HepG2 (cell line): Measurements from ENCODE around the gene ATR. TPM values are rescaled to one million over a fixed set of nuclear protein-coding genes. Genes with fewer than 3 reads are reported as not detected.

Source experiments
- BORCS8-MEF2B ChIP-seq: sonication (generic); formaldehyde crosslinking; IDR thresholded peaks from 2 replicates; pipeline ENCODE4 v1.8.0; 2022; ENCODE audit warnings: mild to moderate bottlenecking, missing genetic modification reagents
- CBX5 ChIP-seq: sonication (generic); formaldehyde crosslinking; IDR thresholded peaks from 2 replicates; pipeline ENCODE4 v1.4.0; 2020; ENCODE audit warnings: missing genetic modification reagents, borderline replicate concordance
- CC2D1A ChIP-seq: sonication (generic); formaldehyde crosslinking; IDR thresholded peaks from 2 replicates; pipeline ENCODE4 v1.8.1; 2023; ENCODE audit warnings: mild to moderate bottlenecking, missing genetic modification reagents
- DR1 ChIP-seq: sonication (generic); formaldehyde crosslinking; IDR thresholded peaks from 2 replicates; pipeline ENCODE4 v1.8.0; 2021; ENCODE audit warnings: mild to moderate bottlenecking, missing genetic modification reagents, inconsistent platforms
- FLYWCH1 ChIP-seq: sonication (generic); formaldehyde crosslinking; IDR thresholded peaks from 2 replicates; pipeline ENCODE4 v1.8.1; 2023; ENCODE audit warnings: mild to moderate bottlenecking, missing genetic modification reagents
- HCFC1 ChIP-seq: fragments of 150-350 bp; IDR thresholded peaks from 2 replicates; pipeline ENCODE4 v1.6.1; 2014; ENCODE audit warnings: low read depth, low read length
- HNF1B ChIP-seq: sonication (generic); formaldehyde crosslinking; IDR thresholded peaks from 2 replicates; pipeline ENCODE4 v1.5.1; 2020; ENCODE audit warnings: mild to moderate bottlenecking, moderate library complexity, missing genetic modification reagents
- LCORL ChIP-seq, 2 experiments: fragments of 450-650 bp in 1 of 2; sonication (generic) in 1 of 2; formaldehyde crosslinking in 1 of 2; IDR thresholded peaks; 2 replicates each; pipeline versions ENCODE4 v1.5.0 to v1.6.1; 2017 to 2020; ENCODE audit warnings: antibody characterized with exemption in 1 of 2, missing genetic modification reagents in 1 of 2
- NR2C2 ChIP-seq: sonication (generic); formaldehyde crosslinking; IDR thresholded peaks from 2 replicates; pipeline ENCODE4 v1.4.0; 2020; ENCODE audit warnings: missing genetic modification reagents, mild to moderate bottlenecking, moderate library complexity, borderline replicate concordance
- PRPF4 ChIP-seq: fragments of 200-400 bp; formaldehyde crosslinking; IDR thresholded peaks from 2 replicates; pipeline ENCODE4 v1.6.1; 2016; ENCODE audit warnings: low read length, low read depth; ENCODE audit not compliant: poor library complexity, severe bottlenecking
- TCF7L2 ChIP-seq: IDR thresholded peaks from 2 replicates; pipeline ENCODE4 v1.6.1; 2011; ENCODE audit warnings: mild to moderate bottlenecking, low read depth, low read length, moderate library complexity
- TOPORS ChIP-seq: sonication (generic); formaldehyde crosslinking; IDR thresholded peaks from 2 replicates; pipeline ENCODE4 v1.8.0; 2023; ENCODE audit warnings: mild to moderate bottlenecking, missing genetic modification reagents
- U2AF1 ChIP-seq: fragments of 200-400 bp; formaldehyde crosslinking; optimal IDR thresholded peaks from 2 replicates; pipeline ENCODE3; 2017; ENCODE audit warnings: mild to moderate bottlenecking, low read depth, low read length
- XBP1 ChIP-seq: sonication (generic); formaldehyde crosslinking; IDR thresholded peaks from 2 replicates; pipeline ENCODE4 v1.5.0; 2020; ENCODE audit warnings: missing genetic modification reagents
- ZBTB25 ChIP-seq: IDR thresholded peaks from 2 replicates; pipeline ENCODE4 v1.6.1; 2018; ENCODE audit warnings: missing genetic modification reagents
- ZBTB26 ChIP-seq: IDR thresholded peaks from 2 replicates; pipeline ENCODE4 v1.6.1; 2016; ENCODE audit warnings: missing compliant biosample characterization, missing genetic modification reagents, borderline replicate concordance
- ZC3H13 ChIP-seq: sonication (generic); formaldehyde crosslinking; IDR thresholded peaks from 2 replicates; pipeline ENCODE4 v1.8.1; 2023; ENCODE audit warnings: mild to moderate bottlenecking, missing genetic modification reagents, moderate library complexity
- ZFX ChIP-seq: sonication (generic); formaldehyde crosslinking; IDR thresholded peaks from 2 replicates; pipeline ENCODE4 v1.4.0; 2020; ENCODE audit warnings: mild to moderate bottlenecking, low read depth, missing genetic modification reagents, moderate library complexity
- ZNF225 ChIP-seq: sonication (generic); formaldehyde crosslinking; IDR thresholded peaks from 2 replicates; pipeline ENCODE4 v1.4.0; 2020; ENCODE audit warnings: mild to moderate bottlenecking, missing genetic modification reagents
- ZNF446 ChIP-seq: sonication (generic); formaldehyde crosslinking; IDR thresholded peaks from 2 replicates; pipeline ENCODE4 v1.5.0; 2020; ENCODE audit warnings: mild to moderate bottlenecking, missing genetic modification reagents
- ZNF468 ChIP-seq: sonication (generic); formaldehyde crosslinking; IDR thresholded peaks from 2 replicates; pipeline ENCODE4 v1.8.0; 2022; ENCODE audit warnings: mild to moderate bottlenecking, moderate library complexity, missing genetic modification reagents
- ZNF510 ChIP-seq: sonication (generic); formaldehyde crosslinking; IDR thresholded peaks from 2 replicates; pipeline ENCODE4 v1.4.0; 2020; ENCODE audit warnings: low read depth, mild to moderate bottlenecking, missing genetic modification reagents
- ZNF567 ChIP-seq: sonication (generic); formaldehyde crosslinking; IDR thresholded peaks from 2 replicates; pipeline ENCODE4 v1.8.1; 2023; ENCODE audit warnings: mild to moderate bottlenecking, missing genetic modification reagents, borderline replicate concordance
- ZNF720 ChIP-seq: sonication (generic); formaldehyde crosslinking; IDR thresholded peaks from 2 replicates; pipeline ENCODE4 v1.4.0; 2020; ENCODE audit warnings: missing genetic modification reagents
- ZNF816 ChIP-seq: sonication (generic); formaldehyde crosslinking; IDR thresholded peaks from 2 replicates; pipeline ENCODE4 v1.8.0; 2022; ENCODE audit warnings: missing genetic modification reagents, mild to moderate bottlenecking, borderline replicate concordance
- polyA plus RNA-seq, 8 experiments: library from polyadenylated mRNA; depleted of rRNA in 3 of 8; stranded (reverse) in 7 of 8; unstranded in 1 of 8; fragments of >200 nt; fragmentation: Illumina TruSeq in 4 of 8; extraction: Trizol in 4 of 8; gene quantifications; 2 replicates each; pipeline versions ENCODE4 v1.2.1 to v1.2.3, GENCODE V29; 2011 to 2016; ENCODE audit warnings: low read depth in 4 of 8, missing spikeins in 1 of 8, mixed read lengths in 1 of 8; ENCODE audit not compliant: insufficient read depth in 1 of 8
- total RNA-seq, 5 experiments: library from RNA; depleted of rRNA; stranded (reverse); fragments of >200 nt; fragmentation: Illumina TruSeq; extraction: Trizol; gene quantifications; 2 replicates each; pipeline ENCODE4 v1.2.3, GENCODE V29; 2016; ENCODE audit warnings: low read depth in 1 of 5

ATR gene
- total and polyA plus RNA-seq, 2 of the 13 experiments (the other 11 are each of a cell fraction or from before 2014, with no cell fraction given), result 6.6 to 17.0 TPM

GRCh38 chr3:142447852-142448823 is 130.4 kb downstream of the ATR start, which contains the start of gene XRN1 (continued):
- no peak for TF ChIP-seq FLYWCH1 (CRISPR knock-in tag)
- peak; percentile 53; the same call in 1 of the 2 replicates for TF ChIP-seq ZBTB26 (CRISPR knock-in tag)
- TF ChIP-seq HNF1B (CRISPR knock-in tag), result no peak; the same call in 1 of the 2 replicates
- no peak for TF ChIP-seq ZC3H13 (CRISPR knock-in tag)
- TF ChIP-seq ZBTB25 (CRISPR knock-in tag), result peak; percentile 78; the same call in 1 of the 2 replicates
- TF ChIP-seq LCORL (IDR thresholded peaks at IDR 0.05), result no peak
- 0 out of 2 replicates have a peak, but pooled peaks have one; percentile 13 for TF ChIP-seq LCORL (CRISPR knock-in tag; IDR thresholded peaks at IDR 0.05)
- no peak for TF ChIP-seq ZNF816 (CRISPR knock-in tag)
- peak; percentile 44 for TF ChIP-seq U2AF1
- no peak for TF ChIP-seq CC2D1A (CRISPR knock-in tag)
- no peak; the same call in 1 of the 2 replicates for TF ChIP-seq ZNF446
- TF ChIP-seq ZNF468, result no peak
- TF ChIP-seq ZNF225 (CRISPR knock-in tag), result peak; percentile 21; the same call in 1 of the 2 replicates
- 0 out of 2 replicates have a peak, but pooled peaks have one; percentile 80 for TF ChIP-seq ZNF567
- TF ChIP-seq ZNF510 (CRISPR knock-in tag), result no peak; the same call in 1 of the 2 replicates
- TF ChIP-seq CBX5, result peak; percentile 81; the same call in 1 of the 2 replicates
- TF ChIP-seq TCF7L2, result no peak
- TF ChIP-seq DR1 (CRISPR knock-in tag), result peak; percentile 48; the same call in 1 of the 2 replicates
- TF ChIP-seq ZFX (CRISPR knock-in tag), result peak; percentile 87
- TF ChIP-seq ZNF720 (CRISPR knock-in tag), result no peak
- TF ChIP-seq NR2C2 (CRISPR knock-in tag), result peak; percentile 65; the same call in 1 of the 2 replicates
- TF ChIP-seq HCFC1, result peak; percentile 63
- no peak for TF ChIP-seq PRPF4
- no peak for TF ChIP-seq XBP1 (CRISPR knock-in tag)
- TF ChIP-seq BORCS8-MEF2B, result peak; percentile 64; the same call in 1 of the 2 replicates
- TF ChIP-seq TOPORS (CRISPR knock-in tag), result no peak
